ENCODE results near the gene PSMD14.
"Not testable (repeated sequence)": the region's sequence is repeated elsewhere in the genome, so short reads cannot be mapped to it uniquely, and the experiment has no call there.

PSMD14 gene

DNA sequence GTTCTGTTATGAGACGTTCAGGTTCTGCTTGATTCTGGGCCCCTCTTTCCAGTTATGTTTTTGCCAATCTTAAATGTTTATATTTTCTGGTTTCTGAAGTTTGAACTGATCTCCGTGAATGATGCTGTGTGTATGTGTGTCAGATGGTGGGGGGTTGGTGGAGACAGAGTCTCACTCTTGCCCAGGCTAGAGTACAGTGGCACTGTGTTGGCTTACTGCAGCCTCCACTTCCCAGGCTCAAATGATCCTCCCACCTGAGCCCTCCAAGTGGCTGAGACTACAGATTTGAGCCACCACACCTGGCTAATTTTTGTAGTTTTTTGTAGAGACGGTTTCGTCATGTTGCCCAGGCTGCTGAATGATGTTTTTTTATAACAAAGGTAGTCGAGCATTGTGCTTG is 45.9 kb downstream of the PSMD14 start:
- no peak for DNase-seq (ENCODE audit: insufficient read length, low spot score)
- no peak for TF ChIP-seq POLR2A (IDR thresholded peaks at IDR 0.05; ENCODE audit: low read depth, low read length)
- FAIRE-seq, result no peak

DNA sequence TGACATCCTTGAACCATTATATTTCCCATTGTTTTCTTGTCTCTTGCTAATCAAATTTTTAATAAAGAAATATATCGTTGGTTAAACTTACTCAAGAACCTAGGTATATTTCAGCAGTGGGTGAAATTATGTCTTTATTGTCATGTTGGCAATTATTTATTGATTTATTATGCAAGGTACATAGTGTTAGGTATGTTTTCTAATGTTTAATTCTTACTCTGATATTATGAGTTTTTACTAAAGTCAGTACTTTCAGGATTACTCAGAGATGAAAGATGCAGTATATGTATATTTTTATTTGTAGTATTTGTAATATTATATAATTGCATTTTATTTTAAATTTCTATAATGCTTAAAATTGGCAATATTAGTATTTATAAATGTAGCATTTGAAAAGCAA is 46.9 kb downstream of the PSMD14 start:
- DNase-seq (ENCODE audit: insufficient read length, low spot score), result no peak
- no peak for TF ChIP-seq POLR2A (IDR thresholded peaks at IDR 0.05; ENCODE audit: low read depth, low read length)
- FAIRE-seq, result no peak

GRCh38 chr2:161355983-161356382 is 47.8 kb downstream of the PSMD14 start:
- DNase-seq (ENCODE audit: insufficient read length, low spot score) (no peak), FAIRE-seq (peak; percentile 41)
- no peak for TF ChIP-seq POLR2A (IDR thresholded peaks at IDR 0.05; ENCODE audit: low read depth, low read length)

DNA sequence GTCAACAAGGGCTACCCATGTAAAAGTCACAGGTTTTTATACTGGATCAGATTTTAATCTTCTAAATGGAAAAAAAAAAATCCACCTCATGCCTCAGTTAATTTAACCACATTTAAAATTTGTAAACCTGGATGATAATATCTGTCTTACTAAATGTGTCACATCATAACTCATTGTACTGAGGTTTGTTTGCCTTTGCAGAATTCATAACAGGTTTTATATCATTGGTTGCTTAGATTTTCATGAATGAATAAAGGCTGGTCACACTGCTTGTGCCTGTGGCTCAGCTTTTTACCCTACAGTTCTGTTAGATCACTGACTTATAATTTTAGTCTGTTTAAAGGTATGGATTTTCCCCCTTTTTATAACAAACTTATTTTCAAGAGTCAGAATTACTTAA is 48.9 kb downstream of the PSMD14 start:
- FAIRE-seq, result no peak

GRCh38 chr2:161358838-161359237 is 50.6 kb downstream of the PSMD14 start:
- DNase-seq (ENCODE audit: insufficient read length, low spot score), result no peak
- TF ChIP-seq POLR2A (IDR thresholded peaks at IDR 0.05; ENCODE audit: low read depth, low read length), result no peak
- no peak for FAIRE-seq

More for the DNA sequence above, 48.9 kb downstream of the PSMD14 start:
- DNase-seq (ENCODE audit: insufficient read length, low spot score), result no peak
- TF ChIP-seq POLR2A (IDR thresholded peaks at IDR 0.05; ENCODE audit: low read depth, low read length), result no peak

- FAIRE-seq, result peak; percentile 75
- not testable (repeated sequence) for DNase-seq (ENCODE audit: insufficient read length, low spot score)
Measured at GRCh38 chr2:161360095-161360654, 52.0 kb downstream of the PSMD14 start.

DNA sequence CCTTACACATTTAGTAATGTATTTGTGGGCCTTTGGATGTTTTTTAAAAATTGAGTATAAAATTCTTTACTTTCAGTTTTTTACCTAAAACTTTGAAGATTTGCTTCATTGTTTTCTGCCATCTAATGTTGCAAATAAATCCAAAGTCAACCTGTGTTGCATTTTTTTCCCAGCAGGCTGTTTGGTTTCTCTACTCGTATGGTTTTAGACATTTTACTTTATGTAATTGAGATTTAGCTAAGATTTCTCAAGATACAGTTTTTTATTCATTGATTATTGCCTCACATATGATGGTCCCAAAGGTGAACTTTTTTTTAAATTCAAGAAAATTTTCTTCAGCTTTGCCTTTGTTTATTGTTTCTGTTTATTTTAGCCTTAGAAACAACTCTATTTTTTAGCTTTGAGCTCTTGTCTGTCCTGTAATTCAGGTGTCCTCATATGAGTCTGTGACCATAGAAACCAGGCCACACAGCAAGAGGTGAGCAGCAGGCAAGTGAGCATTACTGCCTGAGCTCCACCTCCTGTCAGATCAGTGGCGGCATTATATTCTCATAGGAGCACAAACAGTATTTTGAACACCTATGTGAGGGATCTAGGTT is 54.4 kb downstream of the PSMD14 start:
- no peak for FAIRE-seq
- no peak for DNase-seq (ENCODE audit: insufficient read length, low spot score)
- no peak for TF ChIP-seq POLR2A (IDR thresholded peaks at IDR 0.05; ENCODE audit: low read depth, low read length)

DNA sequence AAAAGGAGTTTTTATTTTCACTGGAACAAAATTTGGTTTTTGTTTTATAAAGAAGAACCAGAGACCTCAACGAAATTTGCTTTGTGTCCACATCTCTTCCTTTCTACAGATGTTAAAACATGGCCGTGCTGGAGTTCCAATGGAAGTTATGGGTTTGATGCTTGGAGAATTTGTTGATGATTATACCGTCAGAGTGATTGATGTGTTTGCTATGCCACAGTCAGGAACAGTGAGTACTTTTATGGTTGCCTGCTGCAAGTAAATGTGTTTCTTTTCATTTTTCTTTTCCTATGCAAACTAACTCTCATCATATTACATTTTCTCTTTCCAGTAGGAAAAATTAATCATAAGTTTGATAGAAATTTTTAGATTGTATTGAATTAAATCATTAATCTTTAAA is 59.5 kb downstream of the PSMD14 start:
- no peak for FAIRE-seq
- no peak for TF ChIP-seq POLR2A (IDR thresholded peaks at IDR 0.05; ENCODE audit: low read depth, low read length)

GRCh38 chr2:161369311-161369710 is 61.1 kb downstream of the PSMD14 start:
- FAIRE-seq, result no peak
- TF ChIP-seq POLR2A (IDR thresholded peaks at IDR 0.05; ENCODE audit: low read depth, low read length), result no peak
- no peak for DNase-seq (ENCODE audit: insufficient read length, low spot score)

More for the DNA sequence above, 59.5 kb downstream of the PSMD14 start:
- no peak for DNase-seq (ENCODE audit: insufficient read length, low spot score)

GRCh38 chr2:161370981-161371380 is 62.8 kb downstream of the PSMD14 start:
- TF ChIP-seq POLR2A (IDR thresholded peaks at IDR 0.05; ENCODE audit: low read depth, low read length), result no peak
- DNase-seq (ENCODE audit: insufficient read length, low spot score), result no peak
- FAIRE-seq, result no peak

GRCh38 chr2:161371869-161372268 is 63.6 kb downstream of the PSMD14 start:
- DNase-seq (ENCODE audit: insufficient read length, low spot score) (no peak), FAIRE-seq (no peak)

GRCh38 chr2:161373942-161374341 is 65.7 kb downstream of the PSMD14 start:
- DNase-seq (ENCODE audit: insufficient read length, low spot score), result no peak
- no peak for TF ChIP-seq POLR2A (IDR thresholded peaks at IDR 0.05; ENCODE audit: low read depth, low read length)
- FAIRE-seq, result peak; percentile 60

More at GRCh38 chr2:161371869-161372268, 63.6 kb downstream of the PSMD14 start:
- TF ChIP-seq POLR2A (IDR thresholded peaks at IDR 0.05; ENCODE audit: low read depth, low read length), result no peak

GRCh38 chr2:161374446-161374845 is 66.2 kb downstream of the PSMD14 start:
- TF ChIP-seq POLR2A (IDR thresholded peaks at IDR 0.05; ENCODE audit: low read depth, low read length), result no peak
- DNase-seq (ENCODE audit: insufficient read length, low spot score) (no peak), FAIRE-seq (no peak)

DNA sequence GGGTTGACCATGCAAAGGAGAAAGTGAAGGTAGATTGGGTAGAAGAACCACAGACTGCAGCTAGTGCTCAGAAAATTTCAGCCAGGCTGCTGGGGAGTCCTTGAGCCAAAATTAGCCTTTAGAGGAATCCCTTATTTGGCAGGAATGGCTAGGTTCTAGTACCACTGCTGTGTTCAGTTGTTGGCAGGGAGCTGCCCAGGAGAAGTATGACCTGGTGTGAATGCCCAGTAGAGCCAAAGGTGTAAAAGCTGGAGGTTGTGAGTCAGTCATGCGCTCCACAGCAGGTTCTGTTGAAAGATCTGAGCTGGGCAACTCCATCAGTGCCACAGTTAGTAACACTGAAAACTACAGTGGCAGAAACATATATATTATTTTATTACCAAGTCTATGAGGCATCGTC is 71.5 kb downstream of the PSMD14 start:
- FAIRE-seq (no peak), DNase-seq (ENCODE audit: insufficient read length, low spot score) (no peak)
- no peak for TF ChIP-seq POLR2A (IDR thresholded peaks at IDR 0.05; ENCODE audit: low read depth, low read length)

GRCh38 chr2:161381546-161381945 is 73.3 kb downstream of the PSMD14 start:
- DNase-seq (ENCODE audit: insufficient read length, low spot score) (no peak), FAIRE-seq (no peak)
- no peak for TF ChIP-seq POLR2A (IDR thresholded peaks at IDR 0.05; ENCODE audit: low read depth, low read length)

All from H54 (cell line).